ENCODE measurements around the gene OASL. TPM values are rescaled to one million over a fixed set of nuclear protein-coding genes. Genes with fewer than 3 reads are reported as not detected.

Gene OASL
- total RNA-seq, 4 donors from 2014 or later: 0.65 to 5.6 (median 2.1) TPM

- DNase-seq (ENCODE audit: low spot score) (no peak), ATAC-seq (ENCODE audit: low FRiP score) (no peak)
- TF ChIP-seq CTCF (IDR thresholded peaks at IDR 0.05): no peak
Observed at GRCh38 chr12:121064116-121064515, 25.1 kb upstream of the OASL start.

- no peak for TF ChIP-seq CTCF (IDR thresholded peaks at IDR 0.05)
- no peak for ATAC-seq (ENCODE audit: low FRiP score)
- DNase-seq (ENCODE audit: low spot score): no peak
Observed at GRCh38 chr12:121062391-121063045, 23.5 kb upstream of the OASL start.

- DNase-seq (ENCODE audit: low spot score): no peak
- ATAC-seq (ENCODE audit: low FRiP score): no peak
- no peak for TF ChIP-seq CTCF (IDR thresholded peaks at IDR 0.05)
Observed at GRCh38 chr12:121061831-121062230, 22.8 kb upstream of the OASL start.

GRCh38 chr12:121060149-121061001 lies 21.3 kb upstream of the OASL start:
- ATAC-seq (ENCODE audit: low FRiP score): no peak
- DNase-seq (ENCODE audit: low spot score): no peak
- TF ChIP-seq CTCF (IDR thresholded peaks at IDR 0.05): no peak

GRCh38 chr12:121059031-121059898 lies 20.2 kb upstream of the OASL start:
- TF ChIP-seq CTCF (IDR thresholded peaks at IDR 0.05): no peak
- no peak for DNase-seq (ENCODE audit: low spot score)
- peak; percentile 39 for ATAC-seq (ENCODE audit: low FRiP score)

GRCh38 chr12:121057794-121058193 lies 18.7 kb upstream of the OASL start:
- ATAC-seq (ENCODE audit: low FRiP score): no peak
- DNase-seq (ENCODE audit: low spot score): no peak
- TF ChIP-seq CTCF (IDR thresholded peaks at IDR 0.05): no peak
